ENCODE data around the gene TSPAN31. TPM values are rescaled to one million over a fixed set of nuclear protein-coding genes. Genes with fewer than 3 reads are reported as not detected.

TSPAN31 gene
- total and polyA plus RNA-seq, 2 of the 8 experiments (the other 6 are each of a cell fraction or from before 2014, with no cell fraction given): 15.8 to 31.4 TPM

- H4K8ac ChIP-seq (ENCODE audit: extremely low read depth, insufficient read depth, low read length): no peak overlapping the region
- no peaks in the 10 kb centered on the region for H3K79me1 ChIP-seq (ENCODE audit: low read depth, low read length)
- H3K4me2 ChIP-seq (ENCODE audit: insufficient read depth in 1 of 2, low read depth in 2 of 2, low read length in 2 of 2): no peak overlapping the region
- H3K23ac ChIP-seq (ENCODE audit: insufficient read length): no peak overlapping the region
- H3K9ac ChIP-seq (replicated peaks in 1 of 4; ENCODE audit: extremely low read depth in 1 of 4, low read depth in 3 of 4, low read length in 3 of 4): no peak overlapping the region
- H3K4ac ChIP-seq (replicated peaks; ENCODE audit: insufficient read length, low read depth, low read length): no peak overlapping the region
- H3K36me3 ChIP-seq (ENCODE audit: control insufficient read depth in 2 of 4, insufficient read depth in 4 of 4, low read length in 3 of 4): peaks cover 0 to 22% (median 5%) of the 10 kb centered on the region in 4 experiments; a peak in 4 of 8 replicates
- no peak overlapping the region for H2AFZ ChIP-seq (ENCODE audit: low read length)
- no peak overlapping the region for H4K91ac ChIP-seq (replicated peaks; ENCODE audit: insufficient read length, low read length)
- H3K27ac ChIP-seq (ENCODE audit: low read depth, low read length): no peak overlapping the region
- H2AK5ac ChIP-seq (ENCODE audit: low read depth, low read length): no peak overlapping the region
- DNase-seq (ENCODE audit: low read depth in 1 of 2, low spot score in 2 of 2): peak in 1 of 2 experiments; percentile 22
- peaks cover 0 to 3% of the 10 kb centered on the region in 2 experiments for H4K20me1 ChIP-seq (replicated peaks in 1 of 2; ENCODE audit: control insufficient read depth in 1 of 2, insufficient read depth in 2 of 2, low read length in 2 of 2)
- POLR2A ChIA-PET (ENCODE audit: partially characterized antibody): interaction anchor here (0.6 to 7.4 kb wide), 4 partner anchors 16 to 183 kb away, joined by 3 to 59 read pairs (median 3); partner anchors contain the start of gene AGAP2
- no peak overlapping the region for H2BK12ac ChIP-seq (ENCODE audit: low read depth, low read length)
- no peak overlapping the region for H3K4me3 ChIP-seq (ENCODE audit: extremely low read depth in 1 of 4, insufficient read depth in 2 of 4, low read depth in 3 of 4, low read length in 4 of 4)
- no peaks in the 10 kb centered on the region for H3K9me3 ChIP-seq (ENCODE audit: insufficient read depth in 2 of 2, low read depth in 1 of 2, low read length in 1 of 2)
- no peak overlapping the region for H4K5ac ChIP-seq (ENCODE audit: insufficient read length, low read depth, low read length)
- H2BK5ac ChIP-seq (ENCODE audit: low read depth, low read length): no peak overlapping the region
- no peak overlapping the region for H3K18ac ChIP-seq (ENCODE audit: extremely low read depth, low read length)
- no peak overlapping the region for H2BK20ac ChIP-seq (ENCODE audit: low read length)
- H3K14ac ChIP-seq (ENCODE audit: insufficient read length): no peak overlapping the region
- no peaks in the 10 kb centered on the region for H3K79me2 ChIP-seq (ENCODE audit: control insufficient read depth in 1 of 2, insufficient read depth in 2 of 2, low read length in 2 of 2)
- CTCF ChIA-PET (ENCODE audit: partially characterized antibody): interaction anchor here (0.9 to 11.7 kb wide), 7 partner anchors 14 to 128 kb away, joined by 3 to 149 read pairs (median 4); partner anchors contain the start of genes AGAP2, B4GALNT1 and OS9
- H2BK15ac ChIP-seq (ENCODE audit: low read length): no peak overlapping the region
- FAIRE-seq: no peak
- 89% methylated on average over 11 of the region's 11 CpGs; no CpG with 5 or more reads in 1 of the 2 experiments for WGBS, 2 experiments (ENCODE audit: extremely low coverage in 1 of 2, insufficient coverage in 1 of 2, insufficient read length in 1 of 2, insufficient replicate concordance in 2 of 2, low coverage in 1 of 2, low lambda C conversion rate in 2 of 2, missing lambda C conversion rate in 1 of 2)
- peaks cover 0 to 19% (median 11%) of the 10 kb centered on the region in 4 experiments; a peak in 5 of 7 replicates for H3K27me3 ChIP-seq (replicated peaks in 1 of 4; ENCODE audit: control insufficient read depth in 3 of 4, extremely low read depth in 1 of 4, insufficient read depth in 3 of 4, low read length in 3 of 4)
- no peak for TF ChIP-seq CTBP2 (IDR thresholded peaks at IDR 0.05; ENCODE audit: borderline replicate concordance, insufficient read depth, insufficient read length, low read length)
- H2BK120ac ChIP-seq (replicated peaks; ENCODE audit: low read depth, low read length): no peak overlapping the region
- peaks cover 3% of the 10 kb centered on the region; the same call in 1 of the 2 replicates for H3K23me2 ChIP-seq (ENCODE audit: low read depth, low read length)
- H3K56ac ChIP-seq (replicated peaks; ENCODE audit: insufficient read length, low read depth, low read length): no peak overlapping the region
- peaks cover 0 to 2% (median 2%) of the 10 kb centered on the region in 4 experiments; a peak in 2 of 7 replicates for H3K4me1 ChIP-seq (replicated peaks in 1 of 4; ENCODE audit: control insufficient read depth in 3 of 4, insufficient read depth in 4 of 4, low read length in 3 of 4)
Observed at GRCh38 chr12:57720606-57721595, 23.9 kb upstream of the TSPAN31 start.

Data from H1 (cell line).